Hematopoietic multipotent progenitor cell treated with erythropoietin and hydrocortisone succinate and interleukin-3 and kit ligand, for 17 days (in vitro differentiated cells): ENCODE measurements around the gene SOX21.

Experiments
- DNase-seq: peaks from one replicate; pipeline ENCODE4 v3.0.0-alpha.2; 2015; ENCODE audit warnings: low spot score

SOX21 gene

DNA sequence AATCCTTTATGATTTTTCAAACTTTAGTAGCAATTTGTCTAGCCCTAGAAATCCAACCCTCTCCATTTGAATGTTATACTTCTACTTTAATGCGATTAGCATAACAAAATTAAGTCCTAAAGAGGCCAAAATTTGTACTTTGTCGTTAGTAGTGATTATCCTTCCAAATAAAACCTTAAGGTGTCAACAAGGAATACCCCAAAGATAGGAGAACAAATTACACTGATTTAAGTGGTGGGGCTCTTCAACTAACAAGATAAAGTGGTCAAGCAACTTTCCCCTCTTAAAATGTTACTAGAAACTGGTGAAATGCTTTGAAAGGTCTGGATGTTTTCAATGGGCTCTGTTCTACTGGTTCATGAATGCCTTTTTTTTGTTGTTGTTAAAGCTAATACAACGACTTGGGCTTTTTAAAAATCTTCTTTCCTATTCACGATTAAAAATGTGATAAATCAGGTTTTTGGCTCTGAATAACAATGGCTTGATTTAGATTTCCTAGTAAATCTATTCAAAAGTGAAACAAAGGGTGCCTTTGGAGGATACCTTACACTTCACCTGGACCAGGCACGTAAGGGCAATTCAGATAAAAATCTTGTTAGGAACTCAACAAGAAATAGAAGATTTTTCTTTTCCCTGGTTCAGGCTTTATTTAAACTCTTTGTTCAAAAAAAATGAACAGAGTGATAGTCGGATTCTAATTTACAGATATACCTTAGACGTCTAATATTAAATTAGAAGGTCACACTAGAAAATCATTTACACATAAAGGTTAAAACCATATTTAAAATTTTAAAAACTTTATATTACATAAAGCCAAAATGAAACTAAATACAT lies 3.1 kb downstream of the SOX21 start:
- DNase-seq, result no peak

DNA sequence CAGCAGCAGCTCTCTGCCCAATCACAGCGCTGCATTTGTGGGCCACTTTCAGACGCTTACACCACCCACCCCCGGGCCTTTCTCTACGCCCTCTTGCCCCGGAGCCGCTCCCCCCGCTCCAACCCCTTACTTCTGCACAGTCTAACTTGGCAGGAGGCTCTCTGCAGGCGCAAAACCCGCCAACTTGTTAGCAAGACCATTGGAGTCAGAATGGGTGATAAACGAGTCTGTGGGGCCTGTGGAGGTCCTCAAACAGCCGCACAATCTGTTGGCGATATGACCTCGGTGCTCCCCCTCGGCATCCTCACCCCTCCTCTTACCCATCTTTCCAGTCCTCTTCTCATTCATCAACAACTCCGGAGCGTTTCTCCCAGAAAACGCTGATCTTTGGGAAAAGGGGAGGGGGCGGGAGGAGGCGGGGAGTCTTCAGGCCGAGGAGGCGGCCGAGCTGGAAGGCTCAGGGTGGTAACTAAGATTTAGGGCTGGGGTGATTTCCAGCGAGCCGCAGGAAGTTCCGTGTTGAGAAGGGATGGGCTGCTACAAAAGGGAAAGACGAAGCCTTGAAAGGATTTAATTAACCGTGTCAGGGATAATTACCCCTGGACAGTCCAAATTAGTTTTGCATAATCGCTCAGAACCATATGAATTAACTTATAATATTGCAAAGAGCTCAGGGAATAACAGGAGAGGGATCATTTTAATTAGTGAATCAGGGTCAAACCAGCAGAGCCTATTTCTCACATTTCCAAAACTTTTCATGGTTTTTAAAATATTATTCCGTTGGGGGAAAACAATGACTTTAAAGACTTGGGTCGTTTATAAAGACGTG lies 4.1 kb downstream of the SOX21 start:
- no peak for DNase-seq

DNA sequence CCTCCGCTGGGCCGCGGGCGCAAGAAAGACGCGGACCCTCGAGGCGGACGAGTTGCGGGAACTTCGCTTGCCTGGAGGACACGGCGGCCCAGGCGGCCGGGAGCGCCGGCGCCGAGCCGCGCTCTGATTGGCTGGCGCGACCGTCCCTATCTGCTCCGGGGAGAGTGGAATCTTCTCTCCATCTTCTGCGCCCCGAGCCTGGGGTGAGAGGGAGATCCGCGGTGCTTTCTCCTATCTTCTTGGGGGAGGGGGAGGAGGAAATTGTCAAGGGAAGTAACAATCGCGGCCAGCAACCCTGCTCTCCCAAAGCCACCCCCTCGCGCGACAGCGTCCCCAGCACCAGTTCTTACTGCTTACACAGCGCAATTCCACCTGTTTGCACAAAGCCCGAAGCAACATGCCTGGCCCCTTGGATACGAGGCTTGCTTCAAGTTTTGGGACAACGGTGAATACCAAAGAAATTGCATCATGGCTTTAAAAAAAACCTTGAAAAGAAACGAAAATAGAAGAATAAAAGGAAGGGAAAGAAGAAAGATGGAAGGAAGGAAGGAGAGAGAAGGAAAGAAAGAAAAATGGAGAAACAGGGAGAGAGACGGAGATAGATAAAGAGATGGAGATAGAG lies 4.8 kb downstream of the SOX21 start:
- no peak for DNase-seq

DNA sequence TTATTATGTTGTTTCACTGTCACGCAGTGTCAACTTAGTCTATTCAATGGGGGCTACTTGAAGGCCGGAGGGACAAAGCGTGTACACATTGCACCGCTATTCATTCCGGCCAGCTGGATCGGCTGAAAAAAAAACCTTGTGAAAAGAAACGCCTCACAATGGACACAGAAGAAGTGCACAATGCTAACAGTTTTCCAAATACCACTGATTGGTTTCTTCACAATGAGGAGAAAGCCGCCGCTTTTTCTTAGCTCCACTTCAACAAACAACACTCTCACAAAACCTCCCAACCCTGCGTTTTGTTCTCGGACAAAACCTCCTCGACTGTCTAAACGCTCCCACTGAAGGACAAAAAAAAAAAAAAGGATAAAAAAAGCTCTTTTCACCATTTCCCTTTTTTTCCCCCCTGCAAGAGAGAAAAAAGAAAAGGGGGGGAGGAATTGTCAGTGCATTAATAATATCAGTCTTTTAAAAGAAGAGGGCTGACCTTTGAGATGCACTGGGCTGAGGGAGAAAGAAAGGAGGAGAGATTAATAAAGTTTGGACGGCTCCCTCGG lies 5.4 kb downstream of the SOX21 start:
- no peak for DNase-seq

DNA sequence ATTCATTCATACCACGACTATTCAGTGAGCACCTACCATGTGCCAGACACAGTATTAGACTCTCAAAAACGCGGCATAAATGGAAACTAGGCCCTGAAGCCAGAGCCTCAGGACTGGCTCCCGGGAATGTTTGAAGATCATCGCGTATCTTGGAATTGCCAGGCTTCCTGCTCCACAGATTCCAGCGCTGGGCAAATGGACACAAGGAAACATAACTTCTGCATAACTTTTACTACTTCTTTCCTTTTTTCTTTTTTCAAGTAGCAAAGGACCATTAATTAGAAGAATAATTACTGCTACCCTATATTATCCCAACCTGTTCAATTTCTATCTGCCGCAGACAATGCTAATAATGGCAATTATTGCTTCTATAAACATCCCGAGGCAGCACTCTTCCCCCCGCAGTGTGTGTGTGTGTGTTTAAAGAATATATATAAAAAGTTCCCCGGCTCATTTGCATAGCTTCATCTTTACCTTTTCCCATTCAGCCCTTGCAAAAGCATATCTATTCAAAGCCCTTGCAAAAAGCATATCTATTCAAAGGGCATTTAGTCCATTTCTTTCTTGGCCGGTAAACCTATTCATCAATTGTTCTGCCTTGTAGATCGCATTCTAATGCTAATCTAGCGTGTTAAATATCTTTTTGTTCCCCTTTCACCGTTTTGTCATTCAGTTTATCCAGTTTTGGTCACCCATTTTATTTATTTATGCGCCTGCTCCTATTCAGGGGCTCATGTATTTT lies 6.1 kb downstream of the SOX21 start:
- no peak for DNase-seq

DNA sequence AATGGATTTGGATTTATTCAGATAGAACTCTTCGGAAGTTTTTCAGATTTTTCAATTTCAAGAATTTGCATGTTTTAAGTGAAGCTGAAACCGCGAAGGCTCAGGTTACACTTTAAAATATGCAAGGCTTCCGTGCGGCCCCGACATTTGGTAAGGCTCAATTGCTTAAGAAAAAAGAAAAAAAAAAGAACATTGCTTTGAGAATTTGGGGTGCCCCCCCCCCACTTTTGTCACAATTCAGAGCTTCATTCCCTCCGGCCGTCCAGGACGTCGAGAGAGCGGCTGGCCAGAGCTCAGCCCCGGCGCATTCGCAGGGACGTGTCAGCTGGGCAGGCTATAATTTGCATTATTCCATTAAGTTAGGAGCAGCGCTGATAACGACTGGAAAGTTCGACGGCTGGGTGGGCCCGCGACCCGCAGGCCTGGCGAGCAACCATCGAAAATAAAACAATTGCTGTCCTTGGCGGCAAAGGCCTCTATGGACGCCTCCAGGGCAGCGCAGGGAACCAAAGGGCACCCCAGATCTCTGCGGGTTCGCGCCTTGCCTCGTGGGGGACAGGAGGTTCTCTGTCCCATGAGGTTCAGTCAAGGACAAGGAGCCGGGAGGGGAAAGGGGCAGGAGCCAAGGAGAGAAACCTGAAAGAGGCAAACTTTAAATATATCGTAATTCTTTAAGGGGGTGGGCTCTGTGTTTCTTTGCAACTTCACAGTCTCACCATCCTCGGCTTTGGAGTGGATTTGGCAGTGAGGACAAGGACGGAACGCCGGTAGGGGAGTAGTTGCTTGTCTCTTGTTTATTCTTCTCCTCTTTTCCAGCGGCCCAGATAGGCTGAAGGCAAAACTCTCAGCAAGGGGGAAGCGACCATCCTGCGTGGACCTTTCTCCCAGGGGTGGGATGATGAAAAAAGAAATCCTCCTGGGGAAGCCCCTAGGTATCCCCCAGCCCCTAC lies 7.0 kb downstream of the SOX21 start:
- no peak for DNase-seq

DNA sequence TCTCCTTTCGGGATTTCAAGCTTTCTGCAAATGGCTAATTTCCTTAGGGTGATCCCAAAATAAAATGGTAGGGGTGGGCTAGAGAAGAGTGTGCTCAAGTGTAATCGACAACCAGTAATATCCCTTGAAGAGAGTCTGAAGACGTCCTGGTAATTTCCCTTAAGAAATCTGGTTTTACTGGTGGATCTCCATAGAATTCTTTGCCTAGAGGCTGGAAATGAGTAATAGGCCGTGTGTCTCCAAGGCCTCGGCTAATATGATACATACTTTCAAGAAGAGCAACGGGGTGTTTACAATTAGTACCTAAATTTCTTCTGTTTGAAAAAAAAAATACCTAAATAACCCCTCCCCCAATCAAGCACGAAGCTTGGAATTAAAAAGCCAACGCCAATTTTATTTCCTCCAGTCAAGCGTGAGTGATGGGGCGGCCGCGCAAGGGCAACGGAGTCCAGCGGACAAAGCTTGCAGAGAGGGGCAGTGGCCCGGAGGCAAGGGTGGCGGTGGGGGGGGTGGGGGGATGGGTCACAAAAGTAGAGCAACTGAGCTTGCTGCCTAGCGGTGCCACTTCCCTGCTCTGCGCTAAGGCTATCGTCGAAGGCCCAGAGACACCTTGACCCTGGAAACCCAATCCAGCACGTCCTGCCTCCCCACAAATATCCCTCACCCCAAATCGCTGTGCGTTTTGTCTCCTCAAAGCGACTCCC lies 7.8 kb downstream of the SOX21 start:
- DNase-seq, result no peak

DNA sequence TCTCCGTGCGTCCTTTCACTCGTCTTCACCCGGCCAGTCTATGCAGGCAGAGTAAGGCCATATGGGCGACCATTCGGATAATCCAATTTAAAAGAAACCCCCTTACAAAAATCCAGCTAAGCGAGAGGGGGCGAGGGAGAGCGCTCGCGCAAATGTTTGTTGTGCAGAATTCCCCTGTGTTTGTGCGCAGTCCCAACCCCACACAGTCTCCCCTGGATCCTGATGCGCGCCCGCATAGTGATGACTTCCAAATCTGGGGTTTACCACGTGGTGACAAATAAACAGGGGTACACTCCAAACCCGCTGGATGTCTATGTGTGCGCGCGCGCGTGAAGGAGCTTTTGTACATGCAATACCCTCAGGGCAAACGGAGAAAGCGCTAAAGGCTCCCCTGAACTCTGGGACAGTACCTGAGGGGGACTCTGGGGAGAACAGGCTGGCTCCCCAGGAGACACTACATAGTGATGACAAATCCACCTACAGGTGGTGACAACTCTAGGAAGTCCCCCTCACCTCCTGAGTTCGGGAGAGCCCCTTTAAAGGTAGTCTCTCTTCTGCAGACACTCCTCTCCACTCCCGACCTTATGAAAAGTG lies 8.5 kb downstream of the SOX21 start:
- DNase-seq, result no peak

DNA sequence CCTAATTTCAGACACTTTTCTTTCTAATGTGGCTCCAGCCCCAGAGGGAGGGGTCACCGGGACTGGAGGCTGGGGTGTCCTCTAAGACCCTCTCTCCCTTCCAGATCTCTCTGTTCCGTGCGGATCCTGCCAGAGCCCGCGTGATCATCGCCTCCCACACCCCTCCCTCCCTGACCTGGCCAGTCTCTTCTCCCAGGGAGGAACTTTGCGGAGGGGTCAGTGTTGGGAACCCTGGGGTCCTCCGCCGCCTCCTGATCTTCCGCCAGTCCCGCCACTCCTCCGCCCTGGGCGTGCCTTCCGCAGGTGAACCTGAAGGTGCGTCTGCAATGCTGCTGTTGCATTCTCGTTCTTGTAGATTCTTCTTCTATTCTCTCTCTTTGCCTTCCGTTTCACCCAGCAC lies 9.1 kb downstream of the SOX21 start:
- DNase-seq, result no peak

DNA sequence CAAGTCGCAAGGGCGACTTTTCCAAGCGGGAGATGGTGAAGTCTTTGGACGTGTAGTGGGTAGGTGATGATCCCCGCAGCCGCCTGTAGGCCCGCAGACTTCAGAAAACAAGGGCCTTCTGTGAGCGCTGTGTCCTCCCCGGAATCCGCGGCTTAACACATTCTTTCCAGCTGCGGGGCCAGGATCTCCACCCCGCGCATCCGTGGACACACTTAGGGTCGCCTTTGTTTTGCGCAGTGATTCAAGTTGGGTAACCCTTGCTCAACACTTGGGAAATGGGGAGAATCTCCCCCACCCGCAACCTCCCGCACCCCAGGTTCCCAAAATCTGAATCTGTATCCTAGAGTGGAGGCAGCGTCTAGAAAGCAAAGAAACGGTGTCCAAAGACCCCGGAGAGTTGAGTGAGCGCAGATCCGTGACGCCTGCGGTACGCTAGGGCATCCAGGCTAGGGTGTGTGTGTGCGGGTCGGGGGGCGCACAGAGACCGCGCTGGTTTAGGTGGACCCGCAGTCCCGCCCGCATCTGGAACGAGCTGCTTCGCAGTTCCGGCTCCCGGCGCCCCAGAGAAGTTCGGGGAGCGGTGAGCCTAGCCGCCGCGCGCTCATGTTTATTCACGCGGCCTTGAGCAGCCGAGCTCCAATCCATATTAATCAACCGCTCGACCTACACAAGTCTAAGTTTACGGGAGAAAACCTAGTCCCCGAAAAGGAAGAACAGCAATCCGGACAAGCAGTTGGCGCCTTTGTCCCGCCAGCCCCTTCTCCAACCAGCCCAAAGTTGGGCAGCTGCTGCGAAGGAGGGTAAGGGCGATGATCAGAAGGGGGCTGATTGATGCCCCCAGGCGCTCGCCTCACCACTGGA lies 9.9 kb downstream of the SOX21 start:
- DNase-seq, result no peak

DNA sequence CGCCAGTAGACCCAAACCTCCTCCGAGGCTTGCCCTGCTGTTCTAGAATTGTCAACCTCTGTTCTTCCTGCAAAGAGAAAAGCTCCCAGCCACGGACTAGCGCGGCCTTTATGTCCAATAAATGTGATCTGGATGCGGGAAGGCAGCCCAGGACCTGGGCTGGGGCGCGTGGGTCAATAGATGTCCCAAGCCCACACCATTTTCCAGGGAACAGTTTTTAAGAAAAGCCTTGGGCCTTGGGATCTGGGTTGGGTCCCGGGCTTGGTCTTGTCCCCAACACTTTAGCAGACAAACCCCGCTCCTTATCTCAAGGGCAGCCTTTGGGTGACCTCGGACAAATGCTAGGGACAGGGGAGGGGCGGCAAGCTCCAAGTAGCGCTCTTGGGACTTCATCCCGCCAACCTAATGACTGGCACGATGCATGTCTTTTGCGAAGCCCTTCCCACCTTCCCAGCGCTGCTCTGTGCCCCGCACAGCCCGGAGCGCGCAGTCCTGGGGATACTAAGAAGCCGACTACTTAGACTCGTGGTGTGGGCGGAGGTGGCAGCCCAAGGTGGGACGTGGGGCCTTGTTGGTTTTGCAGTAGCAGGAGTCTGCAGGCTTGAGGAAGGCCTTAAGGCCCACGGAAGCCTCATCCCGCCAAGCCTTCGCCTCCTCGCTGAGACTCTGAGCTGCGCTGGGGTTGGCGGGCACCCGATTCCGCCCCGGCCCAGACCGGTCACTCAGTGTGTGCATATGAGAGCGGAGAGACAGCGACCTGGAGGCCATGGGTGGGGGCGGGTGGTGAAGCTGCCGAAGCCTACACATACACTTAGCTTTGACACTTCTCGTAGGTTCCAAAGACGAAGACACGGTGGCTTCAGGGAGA lies 10.8 kb downstream of the SOX21 start:
- DNase-seq, result no peak

DNA sequence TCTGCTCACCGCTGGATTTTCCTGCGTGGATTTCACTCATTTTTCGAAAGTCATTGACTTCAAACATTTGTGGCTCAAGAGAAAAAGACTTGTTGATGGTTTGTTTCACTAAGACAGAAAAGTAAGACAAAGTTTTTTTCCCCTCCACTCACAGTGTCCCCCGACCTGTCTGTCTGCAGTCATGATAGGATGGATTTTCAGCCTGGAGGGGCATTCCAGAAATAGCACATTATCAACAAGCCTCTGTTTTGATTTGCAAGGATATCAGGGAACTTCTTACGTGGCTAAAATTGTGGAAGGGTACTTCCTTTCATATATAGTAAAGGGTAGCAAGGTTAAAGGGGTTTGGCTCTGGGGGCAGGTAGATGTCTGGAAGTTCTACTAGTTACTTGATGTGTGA lies 11.8 kb downstream of the SOX21 start:
- DNase-seq, result no peak

DNA sequence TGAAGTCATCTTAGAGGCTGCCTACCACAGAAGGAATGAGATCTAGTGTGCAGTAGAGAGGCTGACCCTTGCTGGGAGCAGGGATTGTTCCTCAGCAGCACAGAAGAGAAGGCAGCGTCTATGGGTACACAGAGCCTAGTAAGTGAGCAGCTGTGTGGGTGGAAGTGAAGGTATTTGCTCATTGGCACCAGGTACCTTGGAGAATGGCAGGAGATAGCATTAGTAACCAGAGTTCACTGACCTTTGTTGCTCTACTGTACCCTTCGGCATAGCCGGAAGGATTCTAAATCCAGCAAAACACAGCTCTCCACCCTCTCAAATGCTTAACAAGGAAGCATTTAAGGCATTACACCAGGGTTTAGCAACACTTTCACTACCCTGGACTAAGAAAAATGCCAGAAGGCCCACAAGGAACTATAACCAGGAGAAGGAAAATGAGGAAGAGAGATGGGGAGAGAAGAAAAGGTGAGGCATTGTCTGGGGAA lies 12.3 kb downstream of the SOX21 start:
- no peak for DNase-seq

DNA sequence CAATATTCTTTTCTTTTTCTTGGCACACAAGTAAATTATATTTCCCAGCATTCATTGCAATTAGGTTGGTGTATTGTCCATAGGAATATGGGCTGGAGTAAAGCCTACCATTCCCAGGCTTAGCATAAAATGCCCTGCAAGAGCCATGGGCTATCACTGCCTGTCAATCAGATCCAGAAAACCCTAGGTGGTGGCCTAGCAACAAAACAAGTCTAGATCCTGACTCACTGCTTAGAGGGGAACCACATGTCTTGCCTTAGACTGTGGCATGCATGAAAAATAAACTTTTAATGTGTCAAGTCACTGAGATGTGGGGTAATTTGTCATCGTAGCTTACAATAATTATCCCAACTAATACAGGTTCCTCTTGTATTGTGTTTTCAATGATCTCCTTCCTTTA lies 16.2 kb downstream of the SOX21 start:
- DNase-seq, result no peak

DNA sequence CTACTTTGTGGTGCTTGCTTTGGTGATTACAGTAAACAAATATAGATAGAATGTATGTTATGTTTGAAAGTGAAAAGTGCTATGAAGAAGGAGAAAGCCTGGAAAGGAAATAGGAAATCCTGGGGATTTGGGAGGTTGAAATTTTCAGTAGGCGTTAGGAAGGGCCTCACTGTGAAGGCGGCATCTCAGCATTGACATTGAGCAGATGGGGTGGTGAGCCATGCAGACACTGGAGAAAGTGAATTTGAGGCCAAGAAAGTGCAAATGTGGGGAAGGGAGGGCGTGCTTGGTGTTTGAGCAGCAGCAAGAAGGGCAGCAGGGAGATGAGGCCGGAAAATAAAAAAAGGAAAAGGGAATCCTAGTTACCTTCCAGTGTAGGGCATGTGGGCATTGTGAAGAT lies 20.3 kb downstream of the SOX21 start:
- DNase-seq, result no peak

DNA sequence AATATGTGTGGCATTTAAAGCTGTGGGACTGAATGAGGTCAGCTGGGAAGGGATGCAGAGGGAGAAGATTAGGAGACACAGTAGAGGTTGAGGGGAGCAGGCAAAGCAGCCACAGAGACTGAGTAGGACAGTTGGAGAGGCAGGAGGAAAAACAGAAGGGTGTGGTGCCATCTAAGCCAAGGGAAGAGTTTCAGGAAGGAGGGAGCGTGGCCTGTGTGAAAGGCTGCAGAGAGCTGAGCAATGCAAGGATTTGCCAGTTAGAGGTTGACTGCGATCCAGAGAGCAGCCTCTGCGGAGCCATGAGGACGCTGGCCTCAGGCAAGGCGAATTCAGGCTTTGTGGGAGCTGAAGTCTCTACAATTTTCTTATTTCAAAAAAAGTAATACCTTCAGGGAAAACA lies 28.9 kb downstream of the SOX21 start:
- DNase-seq, result no peak

DNA sequence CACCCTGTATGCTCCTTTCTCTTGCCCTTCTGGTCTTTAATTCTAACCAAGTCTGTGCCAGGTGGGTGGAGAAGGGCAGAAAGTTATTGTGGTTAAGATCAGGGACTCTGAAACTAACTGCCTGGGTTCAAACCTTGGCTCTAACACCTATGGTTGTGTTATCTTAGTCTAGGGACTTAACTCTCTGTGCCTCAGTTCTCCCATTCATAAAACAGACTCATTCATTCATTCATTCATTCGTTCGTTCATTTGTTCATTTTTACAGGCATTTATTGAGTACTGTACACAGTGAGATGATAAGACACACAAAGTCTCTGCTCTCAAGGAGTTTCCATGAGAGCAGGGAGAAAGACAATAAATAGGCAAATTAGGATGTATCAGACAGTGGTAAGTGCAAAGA lies 30.1 kb downstream of the SOX21 start:
- DNase-seq, result no peak

DNA sequence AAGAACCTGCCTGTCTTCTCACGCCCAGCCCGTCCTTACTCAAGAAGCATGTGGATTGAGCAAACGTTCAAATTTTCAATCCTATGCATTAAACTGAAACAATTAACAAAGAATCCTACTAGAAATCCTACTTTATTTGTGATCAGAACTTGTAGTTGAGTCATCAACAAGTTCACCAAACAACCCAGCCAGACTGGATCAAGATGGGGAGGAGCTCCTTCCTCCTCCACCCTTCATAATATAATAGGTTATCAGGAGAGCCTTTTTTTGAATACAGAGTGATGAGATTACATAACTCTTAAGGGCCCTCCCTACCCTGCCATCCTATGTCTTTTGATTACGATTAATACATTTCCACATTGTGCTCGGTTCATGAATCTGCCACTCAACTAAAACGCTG lies 32.7 kb downstream of the SOX21 start:
- DNase-seq, result no peak
